Lower leg skin (tissue), 4 donors: ENCODE data around the gene TXNDC2. TPM values are rescaled to one million over a fixed set of nuclear protein-coding genes. Genes with fewer than 3 reads are reported as not detected.

Experiments
- DNase-seq, 2 donors: peaks; one replicate each; pipeline ENCODE4 v3.0.0-alpha.2; 2019; ENCODE audit warnings: low spot score in 2 of 2
- H3K4me3 ChIP-seq: fragments of 200-600 bp; sonication (generic); 2 replicates; pipeline ENCODE4 v1.5.1; 2017; ENCODE audit warnings: mild to moderate bottlenecking, low read depth; ENCODE audit not compliant: poor library complexity, severe bottlenecking
- POLR2A ChIP-seq, 2 donors: fragments of 450-650 bp; IDR thresholded peaks; one replicate each; pipeline ENCODE4 v1.6.1; 2016 to 2017; ENCODE audit warnings: antibody characterized with exemption in 2 of 2, mild to moderate bottlenecking in 1 of 2, moderate library complexity in 1 of 2
- WGBS, 2 donors: methylation state at CpG; one replicate each; pipeline ENCODE4 v1.1.5; 2018; 5-methylcytosine and 5-hydroxymethylcytosine counted together
- intact Hi-C: fragments of 100-400 bp; cut with DNase I; formaldehyde crosslinking; loops from one replicate; pipeline ENCODE4 v1.15.0; 2023; ENCODE audit warnings: low total_unique reads
- total RNA-seq, 4 donors: library from RNA; depleted of rRNA; stranded (reverse); fragments of >200 nt; gene quantifications; one replicate each; pipeline ENCODE4 v1.1.0, GENCODE V29; 2016
- TF ChIP-seq, protein P1 (sequence below), 3 donors: fragments of 450-650 bp; IDR thresholded peaks; one replicate each; pipeline ENCODE4 v1.5.1; 2016; ENCODE audit warnings: antibody characterized with exemption in 3 of 3, mild to moderate bottlenecking in 3 of 3, moderate library complexity in 2 of 3

Gene TXNDC2
- under 1 TPM in 1 of 4 donors, not detected in 3; 0.06 TPM for total RNA-seq

DNA sequence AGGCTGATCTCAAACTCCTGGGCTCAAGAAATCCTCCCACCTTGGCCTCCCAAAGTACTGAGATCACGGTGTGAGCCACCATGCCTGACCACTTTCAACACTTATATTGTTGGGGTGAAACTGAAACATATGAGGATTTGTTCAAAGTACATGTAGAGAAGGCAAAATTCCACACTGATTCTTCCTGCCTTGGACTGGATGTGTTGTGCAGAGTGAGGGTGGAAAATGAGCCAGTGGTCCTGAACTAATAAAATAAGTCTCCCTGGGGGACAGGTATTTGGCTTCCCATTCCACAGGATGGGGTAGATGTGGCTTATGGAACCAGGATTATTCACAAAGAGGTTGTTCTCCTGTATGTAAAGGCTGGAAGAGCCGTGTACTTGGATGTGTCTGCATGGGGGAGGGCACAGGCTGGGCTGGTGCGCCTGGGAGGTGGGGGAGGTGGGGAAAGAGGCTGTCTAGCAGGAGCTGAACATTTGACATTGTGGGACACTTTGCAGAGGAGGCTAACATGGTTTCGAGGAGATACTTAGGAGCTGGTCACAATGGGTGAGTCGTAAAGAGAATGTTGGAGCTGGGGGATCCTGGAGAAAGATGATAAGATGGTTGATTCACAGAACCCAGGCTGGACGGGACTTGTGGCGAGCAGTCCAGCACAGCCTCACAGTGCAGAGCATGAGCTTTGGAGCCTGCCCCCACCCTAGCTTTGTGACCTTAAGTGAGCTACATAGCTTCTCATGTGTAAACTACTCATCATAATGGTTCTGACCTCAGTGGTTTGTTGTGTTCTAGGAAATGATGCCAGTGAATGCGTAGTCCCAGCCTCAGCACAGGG is at the start of gene TXNDC2:
TSS of gene TXNDC2 (plus strand) at position 804 of the 835 bp plus-strand sequence. CDS start 708 bp downstream, outside the sequence.
- no peak within 1 kb of the TSS for H3K4me3 ChIP-seq
- DNase-seq: no peak
- WGBS, 2 donors: 88 to 97% methylated on average over 8 of the region's 8 CpGs
- intact Hi-C loops: no loop called here
- TF ChIP-seq, protein P1, sequence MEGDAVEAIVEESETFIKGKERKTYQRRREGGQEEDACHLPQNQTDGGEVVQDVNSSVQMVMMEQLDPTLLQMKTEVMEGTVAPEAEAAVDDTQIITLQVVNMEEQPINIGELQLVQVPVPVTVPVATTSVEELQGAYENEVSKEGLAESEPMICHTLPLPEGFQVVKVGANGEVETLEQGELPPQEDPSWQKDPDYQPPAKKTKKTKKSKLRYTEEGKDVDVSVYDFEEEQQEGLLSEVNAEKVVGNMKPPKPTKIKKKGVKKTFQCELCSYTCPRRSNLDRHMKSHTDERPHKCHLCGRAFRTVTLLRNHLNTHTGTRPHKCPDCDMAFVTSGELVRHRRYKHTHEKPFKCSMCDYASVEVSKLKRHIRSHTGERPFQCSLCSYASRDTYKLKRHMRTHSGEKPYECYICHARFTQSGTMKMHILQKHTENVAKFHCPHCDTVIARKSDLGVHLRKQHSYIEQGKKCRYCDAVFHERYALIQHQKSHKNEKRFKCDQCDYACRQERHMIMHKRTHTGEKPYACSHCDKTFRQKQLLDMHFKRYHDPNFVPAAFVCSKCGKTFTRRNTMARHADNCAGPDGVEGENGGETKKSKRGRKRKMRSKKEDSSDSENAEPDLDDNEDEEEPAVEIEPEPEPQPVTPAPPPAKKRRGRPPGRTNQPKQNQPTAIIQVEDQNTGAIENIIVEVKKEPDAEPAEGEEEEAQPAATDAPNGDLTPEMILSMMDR (IDR thresholded peaks at IDR 0.05): no peak
- no peak for TF ChIP-seq POLR2A (IDR thresholded peaks at IDR 0.05)

DNA sequence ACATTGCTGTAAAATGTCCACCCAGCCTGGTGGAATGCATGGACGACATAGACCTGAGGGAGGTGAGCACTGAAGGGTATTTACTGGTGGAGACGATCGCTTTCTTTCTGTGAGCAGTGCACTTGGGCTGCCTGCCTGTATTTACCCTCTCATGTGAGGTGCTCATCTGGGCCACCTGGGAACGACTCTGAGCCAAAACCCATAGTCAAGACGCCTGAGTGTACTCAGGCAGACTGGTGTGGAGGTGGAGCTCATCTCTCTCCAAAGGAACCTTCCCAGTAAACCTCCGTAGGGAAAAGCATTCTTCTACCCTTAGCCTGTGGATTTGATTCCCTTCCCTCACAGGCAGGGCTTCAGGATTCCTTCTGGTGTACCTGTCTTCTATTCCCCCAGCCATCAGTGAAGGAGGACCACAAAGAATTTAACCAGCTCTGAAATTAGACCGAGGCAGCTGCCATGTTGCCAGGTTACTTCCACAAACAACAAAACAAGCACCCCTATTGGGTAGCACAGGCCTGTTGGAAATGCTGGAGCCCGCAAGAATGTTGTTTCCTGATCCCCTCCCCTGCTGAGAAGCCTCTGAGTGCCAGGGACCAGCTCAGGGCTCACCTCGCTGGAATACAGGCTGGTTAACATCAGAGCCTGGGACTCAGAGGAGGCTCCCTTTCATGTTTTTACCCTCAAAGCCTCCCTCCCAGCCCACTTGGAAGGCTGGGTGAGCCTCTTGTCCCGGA is 47.5 kb upstream of the TXNDC2 start:
- intact Hi-C loops: no loop called here
- WGBS, 2 donors: 42 to 54% methylated on average over 10 of the region's 10 CpGs
- TF ChIP-seq POLR2A (IDR thresholded peaks at IDR 0.05): no peak
- TF ChIP-seq, protein P1 (IDR thresholded peaks at IDR 0.05): no peak
- no peak for DNase-seq
- H3K4me3 ChIP-seq: no peak overlapping the region

DNA sequence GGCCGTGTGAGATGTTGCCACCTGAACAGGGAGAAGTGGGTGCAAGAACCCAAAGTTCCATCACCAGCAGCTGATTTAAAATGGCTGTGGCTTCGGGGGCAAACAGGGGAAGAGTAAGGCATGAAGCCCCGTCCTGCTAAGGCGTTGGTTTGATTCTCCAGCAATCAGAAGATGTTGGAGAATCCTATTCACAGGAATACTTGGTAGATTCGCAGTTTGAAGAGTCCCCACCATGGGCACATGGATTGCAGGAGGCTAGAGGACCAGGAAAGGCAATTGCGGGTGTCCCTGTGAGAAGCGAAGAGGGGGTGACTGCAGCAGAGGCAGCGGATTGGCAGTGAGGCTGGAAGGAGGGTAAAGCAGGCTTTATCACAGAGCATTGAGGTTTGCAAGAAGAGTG is 46.6 kb upstream of the TXNDC2 start:
- no peak for TF ChIP-seq POLR2A (IDR thresholded peaks at IDR 0.05)
- TF ChIP-seq, protein P1 (IDR thresholded peaks at IDR 0.05): no peak
- WGBS, 2 donors: 91 to 92% methylated on average over 8 of the region's 8 CpGs
- intact Hi-C loops: no loop called here
- H3K4me3 ChIP-seq: no peak overlapping the region
- DNase-seq: no peak

DNA sequence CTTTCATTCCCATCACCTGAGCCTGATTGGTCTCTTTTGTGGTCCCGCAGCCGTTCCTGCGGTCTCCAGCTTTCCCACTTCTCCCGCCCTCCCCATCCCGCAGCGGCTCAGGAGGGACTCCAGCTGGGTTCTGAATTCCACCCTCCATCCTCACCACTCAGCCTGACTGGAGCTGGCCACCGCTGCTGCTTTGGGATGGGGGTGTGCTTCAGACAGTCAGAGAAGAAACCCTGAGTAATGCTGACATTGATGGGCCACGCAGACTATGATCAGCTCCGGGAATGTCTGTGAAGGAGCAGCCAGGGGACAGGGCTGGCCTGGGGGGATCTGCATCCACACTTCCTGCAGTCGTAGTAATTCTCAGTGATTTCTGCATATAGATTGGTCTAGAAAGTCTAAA is 45.9 kb upstream of the TXNDC2 start:
- DNase-seq: no peak
- H3K4me3 ChIP-seq: no peak overlapping the region
- intact Hi-C loops: no loop called here
- 83 to 85% methylated on average over 10 of the region's 10 CpGs for WGBS, 2 donors
- no peak for TF ChIP-seq POLR2A (IDR thresholded peaks at IDR 0.05)
- TF ChIP-seq, protein P1 (IDR thresholded peaks at IDR 0.05): no peak

DNA sequence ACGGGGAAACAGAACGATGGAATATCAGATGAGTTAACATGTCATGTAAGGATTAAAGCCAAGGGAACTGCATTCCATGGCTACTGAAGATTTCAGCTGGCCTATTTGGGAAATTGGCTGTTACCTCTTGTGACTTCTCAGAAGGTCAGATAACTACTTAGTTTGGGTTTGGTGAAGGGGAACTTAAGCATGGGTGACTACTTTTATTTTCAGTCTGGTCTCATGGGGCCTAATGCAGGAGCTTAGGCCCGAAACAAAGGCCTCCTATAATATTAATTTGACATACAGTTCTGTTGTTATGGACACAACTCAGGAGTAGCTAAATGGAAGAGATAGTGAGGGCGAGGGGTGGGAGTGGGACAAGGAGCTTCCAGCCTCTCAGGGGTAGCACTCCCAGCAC is 44.0 kb upstream of the TXNDC2 start:
- H3K4me3 ChIP-seq: no peak overlapping the region
- TF ChIP-seq, protein P1 (IDR thresholded peaks at IDR 0.05): no peak
- TF ChIP-seq POLR2A (IDR thresholded peaks at IDR 0.05): no peak
- 73 to 80% methylated on average over 4 of the region's 4 CpGs for WGBS, 2 donors
- DNase-seq: no peak
- intact Hi-C loops: no loop called here
